HEK293 (cell line): ENCODE measurements around the gene SIX4.

Experiments used
- EGR2 ChIP-seq: fragments of 450-650 bp; formaldehyde crosslinking; IDR thresholded peaks from 2 replicates; pipeline ENCODE4 v1.5.1; 2016; ENCODE audit warnings: low read depth, missing biosample characterization, missing genetic modification characterization
- GFI1B ChIP-seq: fragments of 450-650 bp; formaldehyde crosslinking; IDR thresholded peaks from 2 replicates; pipeline ENCODE4 v1.5.1; 2016; ENCODE audit warnings: missing biosample characterization, missing genetic modification characterization
- GLI4 ChIP-seq: fragments of 450-650 bp; formaldehyde crosslinking; IDR thresholded peaks from 2 replicates; pipeline ENCODE4 v1.5.1; 2016; ENCODE audit warnings: missing biosample characterization, missing genetic modification characterization
- HOXC10 ChIP-seq: sonication (generic); formaldehyde crosslinking; IDR thresholded peaks from 2 replicates; pipeline ENCODE4 v1.8.1; 2023; ENCODE audit warnings: mild to moderate bottlenecking, missing genetic modification reagents
- KLF10 ChIP-seq: fragments of 450-650 bp; IDR thresholded peaks from 2 replicates; pipeline ENCODE4 v1.5.1; 2018; ENCODE audit warnings: missing biosample characterization, mild to moderate bottlenecking, missing genetic modification characterization
- MEIS1 ChIP-seq: sonication (generic); formaldehyde crosslinking; IDR thresholded peaks from 2 replicates; pipeline ENCODE4 v1.8.1; 2022; ENCODE audit warnings: missing genetic modification reagents, mild to moderate bottlenecking, borderline replicate concordance
- MZF1 ChIP-seq: fragments of 450-650 bp; formaldehyde crosslinking; IDR thresholded peaks from 2 replicates; pipeline ENCODE4 v1.5.1; 2017; ENCODE audit warnings: missing biosample characterization, missing genetic modification characterization, borderline replicate concordance
- PRDM1 ChIP-seq: fragments of 450-650 bp; formaldehyde crosslinking; IDR thresholded peaks from 2 replicates; pipeline ENCODE4; 2016; ENCODE audit warnings: missing biosample characterization, missing genetic modification characterization
- REPIN1 ChIP-seq: fragments of 450-650 bp; formaldehyde crosslinking; IDR thresholded peaks from 2 replicates; pipeline ENCODE4 v1.5.1; 2017; ENCODE audit warnings: missing biosample characterization, missing genetic modification characterization, low read depth
- ZBTB20 ChIP-seq: fragments of 450-650 bp; formaldehyde crosslinking; IDR thresholded peaks from 2 replicates; pipeline ENCODE4 v1.5.1; 2016; ENCODE audit warnings: missing biosample characterization, missing genetic modification characterization
- ZNF114 ChIP-seq: fragments of 450-650 bp; formaldehyde crosslinking; IDR thresholded peaks from 2 replicates; pipeline ENCODE4 v1.5.0; 2017; ENCODE audit warnings: missing biosample characterization, missing genetic modification characterization
- ZNF133 ChIP-seq: fragments of 450-650 bp; formaldehyde crosslinking; IDR thresholded peaks from 2 replicates; pipeline ENCODE4 v1.5.1; 2016; ENCODE audit warnings: missing biosample characterization, missing genetic modification characterization
- ZNF155 ChIP-seq: fragments of 450-650 bp; formaldehyde crosslinking; IDR thresholded peaks from 2 replicates; pipeline ENCODE4 v1.5.1; 2016; ENCODE audit warnings: missing biosample characterization, missing genetic modification characterization
- ZNF16 ChIP-seq: fragments of 450-650 bp; formaldehyde crosslinking; IDR thresholded peaks from 2 replicates; pipeline ENCODE4 v1.5.1; 2016; ENCODE audit warnings: low read depth, missing biosample characterization, missing genetic modification characterization
- ZNF184 ChIP-seq: fragments of 450-650 bp; IDR thresholded peaks from 2 replicates; pipeline ENCODE4 v1.5.1; 2018; ENCODE audit warnings: missing biosample characterization, mild to moderate bottlenecking, missing genetic modification characterization
- ZNF19 ChIP-seq: fragments of 450-650 bp; formaldehyde crosslinking; IDR thresholded peaks from 2 replicates; pipeline ENCODE4; 2016; ENCODE audit warnings: missing biosample characterization, missing genetic modification characterization, low read depth
- ZNF214 ChIP-seq: fragments of 450-650 bp; formaldehyde crosslinking; IDR thresholded peaks from 2 replicates; pipeline ENCODE4 v1.5.1; 2017; ENCODE audit warnings: missing biosample characterization, mild to moderate bottlenecking, missing genetic modification characterization, borderline replicate concordance
- ZNF311 ChIP-seq: fragments of 450-650 bp; formaldehyde crosslinking; IDR thresholded peaks from 2 replicates; pipeline ENCODE4 v1.5.1; 2017; ENCODE audit warnings: missing biosample characterization, missing genetic modification characterization, borderline replicate concordance
- ZNF341 ChIP-seq: fragments of 450-650 bp; formaldehyde crosslinking; IDR thresholded peaks from 2 replicates; pipeline ENCODE4; 2016; ENCODE audit warnings: low read depth, missing biosample characterization, missing genetic modification characterization
- ZNF366 ChIP-seq: fragments of 450-650 bp; formaldehyde crosslinking; conservative IDR thresholded peaks from 2 replicates; pipeline ENCODE4 v1.5.1; 2016; ENCODE audit warnings: missing biosample characterization, missing genetic modification characterization
- ZNF555 ChIP-seq: fragments of 450-650 bp; formaldehyde crosslinking; conservative IDR thresholded peaks from 2 replicates; pipeline ENCODE4 v1.5.1; 2017; ENCODE audit warnings: missing biosample characterization, mild to moderate bottlenecking, missing genetic modification characterization, inconsistent platforms
- ZNF558 ChIP-seq: fragments of 450-650 bp; formaldehyde crosslinking; IDR thresholded peaks from 2 replicates; pipeline ENCODE4 v1.5.1; 2016; ENCODE audit warnings: missing biosample characterization, missing genetic modification characterization
- ZNF571 ChIP-seq: fragments of 450-650 bp; formaldehyde crosslinking; IDR thresholded peaks from 2 replicates; pipeline ENCODE4 v1.5.0; 2017; ENCODE audit warnings: missing biosample characterization, missing genetic modification characterization
- ZNF621 ChIP-seq: fragments of 450-650 bp; formaldehyde crosslinking; IDR thresholded peaks from 2 replicates; pipeline ENCODE4 v1.5.1; 2017; ENCODE audit warnings: missing biosample characterization, missing genetic modification characterization
- ZNF660 ChIP-seq: fragments of 450-650 bp; IDR thresholded peaks from 2 replicates; pipeline ENCODE4 v1.5.1; 2018; ENCODE audit warnings: missing biosample characterization, mild to moderate bottlenecking, missing genetic modification characterization
- ZNF76 ChIP-seq: fragments of 450-650 bp; formaldehyde crosslinking; IDR thresholded peaks from 2 replicates; pipeline ENCODE4; 2016; ENCODE audit warnings: low read depth, missing biosample characterization, missing genetic modification characterization, borderline replicate concordance
- ZNF830 ChIP-seq: fragments of 450-650 bp; IDR thresholded peaks from 2 replicates; pipeline ENCODE4 v1.5.0; 2018; ENCODE audit warnings: missing biosample characterization, missing genetic modification characterization, low read depth, mild to moderate bottlenecking, moderate library complexity
- ZSCAN23 ChIP-seq: fragments of 450-650 bp; formaldehyde crosslinking; IDR thresholded peaks from 2 replicates; pipeline ENCODE4 v1.5.1; 2016; ENCODE audit warnings: missing biosample characterization, missing genetic modification characterization
- TF ChIP-seq, protein P1 (sequence below): fragments of 450-650 bp; formaldehyde crosslinking; IDR thresholded peaks from 2 replicates; pipeline ENCODE4 v1.5.1; 2016; ENCODE audit warnings: missing biosample characterization, missing genetic modification characterization
- TF ChIP-seq, protein P2 (sequence below): fragments of 450-650 bp; formaldehyde crosslinking; IDR thresholded peaks from 2 replicates; pipeline ENCODE4 v1.5.0; 2017; ENCODE audit warnings: missing biosample characterization, missing genetic modification characterization, borderline replicate concordance
- TF ChIP-seq, protein P3 (sequence below): fragments of 450-650 bp; formaldehyde crosslinking; IDR thresholded peaks from 2 replicates; pipeline ENCODE4 v1.5.1; 2017; ENCODE audit warnings: missing biosample characterization, missing genetic modification characterization
- TF ChIP-seq, protein P4 (sequence below): fragments of 450-650 bp; formaldehyde crosslinking; IDR thresholded peaks from 2 replicates; pipeline ENCODE4 v1.5.1; 2016; ENCODE audit warnings: missing biosample characterization, missing genetic modification characterization
- TF ChIP-seq, protein P5 (sequence below): fragments of 450-650 bp; formaldehyde crosslinking; IDR thresholded peaks from 2 replicates; pipeline ENCODE4 v1.5.1; 2016; ENCODE audit warnings: missing biosample characterization, missing genetic modification characterization

Gene SIX4

DNA sequence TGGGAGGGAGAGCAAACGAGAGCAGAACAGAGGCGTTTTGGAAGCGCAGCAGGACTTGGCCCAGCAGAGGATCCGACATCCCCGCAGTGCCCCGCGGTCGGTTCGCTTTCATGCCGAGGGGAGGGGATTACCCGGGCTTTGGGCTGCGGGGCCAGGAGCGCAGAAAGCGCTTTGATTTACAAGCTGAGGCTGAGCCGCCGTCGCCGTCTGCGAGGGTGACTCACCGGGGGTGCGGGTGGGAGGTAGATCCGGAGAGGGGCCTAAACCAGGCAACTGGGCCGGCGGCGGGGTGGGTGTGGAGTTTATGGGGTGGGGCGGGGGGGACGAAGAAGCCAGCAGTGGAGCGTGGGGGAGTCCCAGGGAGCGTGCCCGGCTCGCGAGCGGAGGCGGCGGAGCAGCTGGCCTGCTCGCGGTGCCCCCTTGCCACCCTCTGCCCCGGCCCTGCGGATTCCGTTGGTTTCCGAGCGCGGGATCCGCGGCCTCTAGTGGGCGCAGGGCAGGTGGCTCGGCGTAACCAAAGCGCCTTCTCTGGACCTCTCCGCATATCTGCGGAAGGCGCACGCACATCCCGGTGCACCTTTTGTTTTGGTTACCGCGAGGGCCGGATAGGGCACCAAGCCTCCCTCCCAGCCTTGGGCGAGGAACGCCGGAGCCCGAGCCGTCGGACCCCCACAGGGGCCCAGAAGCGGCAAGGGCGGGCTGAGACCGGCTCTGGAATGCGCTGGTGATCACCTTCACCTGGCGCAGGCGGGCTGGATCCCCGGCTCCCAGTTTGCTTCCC lies 2.6 kb downstream of the SIX4 start (continued):
- TF ChIP-seq MEIS1 (CRISPR knock-in tag) (no peak), REPIN1 (no peak), ZNF571 (tag by site-specific recombination) (no peak), GFI1B (tag by site-specific recombination) (no peak), ZNF558 (tag by site-specific recombination) (no peak), MZF1 (tag by site-specific recombination) (no peak), ZSCAN23 (no peak), ZNF184 (tag by site-specific recombination) (no peak), ZNF311 (no peak), ZNF660 (tag by site-specific recombination) (no peak), ZNF16 (no peak), ZBTB20 (tag by site-specific recombination) (peak; percentile 51), KLF10 (tag by site-specific recombination) (no peak), ZNF621 (tag by site-specific recombination) (no peak), ZNF341 (tag by site-specific recombination) (no peak), ZNF830 (tag by site-specific recombination) (no peak), EGR2 (tag by site-specific recombination) (peak; percentile 85), ZNF76 (tag by site-specific recombination) (no peak; the same call in 1 of the 2 replicates), ZNF155 (tag by site-specific recombination) (no peak), ZNF366 (tag by site-specific recombination) (no peak), ZNF114 (tag by site-specific recombination) (no peak), GLI4 (no peak), HOXC10 (CRISPR knock-in tag) (no peak), ZNF133 (tag by site-specific recombination) (no peak), ZNF555 (no peak), ZNF214 (tag by site-specific recombination) (no peak), PRDM1 (no peak), ZNF19 (no peak)
- TF ChIP-seq, protein P1, sequence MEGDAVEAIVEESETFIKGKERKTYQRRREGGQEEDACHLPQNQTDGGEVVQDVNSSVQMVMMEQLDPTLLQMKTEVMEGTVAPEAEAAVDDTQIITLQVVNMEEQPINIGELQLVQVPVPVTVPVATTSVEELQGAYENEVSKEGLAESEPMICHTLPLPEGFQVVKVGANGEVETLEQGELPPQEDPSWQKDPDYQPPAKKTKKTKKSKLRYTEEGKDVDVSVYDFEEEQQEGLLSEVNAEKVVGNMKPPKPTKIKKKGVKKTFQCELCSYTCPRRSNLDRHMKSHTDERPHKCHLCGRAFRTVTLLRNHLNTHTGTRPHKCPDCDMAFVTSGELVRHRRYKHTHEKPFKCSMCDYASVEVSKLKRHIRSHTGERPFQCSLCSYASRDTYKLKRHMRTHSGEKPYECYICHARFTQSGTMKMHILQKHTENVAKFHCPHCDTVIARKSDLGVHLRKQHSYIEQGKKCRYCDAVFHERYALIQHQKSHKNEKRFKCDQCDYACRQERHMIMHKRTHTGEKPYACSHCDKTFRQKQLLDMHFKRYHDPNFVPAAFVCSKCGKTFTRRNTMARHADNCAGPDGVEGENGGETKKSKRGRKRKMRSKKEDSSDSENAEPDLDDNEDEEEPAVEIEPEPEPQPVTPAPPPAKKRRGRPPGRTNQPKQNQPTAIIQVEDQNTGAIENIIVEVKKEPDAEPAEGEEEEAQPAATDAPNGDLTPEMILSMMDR (tag by site-specific recombination), result peak; percentile 76
- TF ChIP-seq, protein P2, sequence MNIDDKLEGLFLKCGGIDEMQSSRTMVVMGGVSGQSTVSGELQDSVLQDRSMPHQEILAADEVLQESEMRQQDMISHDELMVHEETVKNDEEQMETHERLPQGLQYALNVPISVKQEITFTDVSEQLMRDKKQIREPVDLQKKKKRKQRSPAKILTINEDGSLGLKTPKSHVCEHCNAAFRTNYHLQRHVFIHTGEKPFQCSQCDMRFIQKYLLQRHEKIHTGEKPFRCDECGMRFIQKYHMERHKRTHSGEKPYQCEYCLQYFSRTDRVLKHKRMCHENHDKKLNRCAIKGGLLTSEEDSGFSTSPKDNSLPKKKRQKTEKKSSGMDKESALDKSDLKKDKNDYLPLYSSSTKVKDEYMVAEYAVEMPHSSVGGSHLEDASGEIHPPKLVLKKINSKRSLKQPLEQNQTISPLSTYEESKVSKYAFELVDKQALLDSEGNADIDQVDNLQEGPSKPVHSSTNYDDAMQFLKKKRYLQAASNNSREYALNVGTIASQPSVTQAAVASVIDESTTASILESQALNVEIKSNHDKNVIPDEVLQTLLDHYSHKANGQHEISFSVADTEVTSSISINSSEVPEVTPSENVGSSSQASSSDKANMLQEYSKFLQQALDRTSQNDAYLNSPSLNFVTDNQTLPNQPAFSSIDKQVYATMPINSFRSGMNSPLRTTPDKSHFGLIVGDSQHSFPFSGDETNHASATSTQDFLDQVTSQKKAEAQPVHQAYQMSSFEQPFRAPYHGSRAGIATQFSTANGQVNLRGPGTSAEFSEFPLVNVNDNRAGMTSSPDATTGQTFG (tag by site-specific recombination), result no peak
- TF ChIP-seq, protein P3, sequence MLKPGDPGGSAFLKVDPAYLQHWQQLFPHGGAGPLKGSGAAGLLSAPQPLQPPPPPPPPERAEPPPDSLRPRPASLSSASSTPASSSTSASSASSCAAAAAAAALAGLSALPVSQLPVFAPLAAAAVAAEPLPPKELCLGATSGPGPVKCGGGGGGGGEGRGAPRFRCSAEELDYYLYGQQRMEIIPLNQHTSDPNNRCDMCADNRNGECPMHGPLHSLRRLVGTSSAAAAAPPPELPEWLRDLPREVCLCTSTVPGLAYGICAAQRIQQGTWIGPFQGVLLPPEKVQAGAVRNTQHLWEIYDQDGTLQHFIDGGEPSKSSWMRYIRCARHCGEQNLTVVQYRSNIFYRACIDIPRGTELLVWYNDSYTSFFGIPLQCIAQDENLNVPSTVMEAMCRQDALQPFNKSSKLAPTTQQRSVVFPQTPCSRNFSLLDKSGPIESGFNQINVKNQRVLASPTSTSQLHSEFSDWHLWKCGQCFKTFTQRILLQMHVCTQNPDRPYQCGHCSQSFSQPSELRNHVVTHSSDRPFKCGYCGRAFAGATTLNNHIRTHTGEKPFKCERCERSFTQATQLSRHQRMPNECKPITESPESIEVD (tag by site-specific recombination), result no peak
- TF ChIP-seq, protein P4, sequence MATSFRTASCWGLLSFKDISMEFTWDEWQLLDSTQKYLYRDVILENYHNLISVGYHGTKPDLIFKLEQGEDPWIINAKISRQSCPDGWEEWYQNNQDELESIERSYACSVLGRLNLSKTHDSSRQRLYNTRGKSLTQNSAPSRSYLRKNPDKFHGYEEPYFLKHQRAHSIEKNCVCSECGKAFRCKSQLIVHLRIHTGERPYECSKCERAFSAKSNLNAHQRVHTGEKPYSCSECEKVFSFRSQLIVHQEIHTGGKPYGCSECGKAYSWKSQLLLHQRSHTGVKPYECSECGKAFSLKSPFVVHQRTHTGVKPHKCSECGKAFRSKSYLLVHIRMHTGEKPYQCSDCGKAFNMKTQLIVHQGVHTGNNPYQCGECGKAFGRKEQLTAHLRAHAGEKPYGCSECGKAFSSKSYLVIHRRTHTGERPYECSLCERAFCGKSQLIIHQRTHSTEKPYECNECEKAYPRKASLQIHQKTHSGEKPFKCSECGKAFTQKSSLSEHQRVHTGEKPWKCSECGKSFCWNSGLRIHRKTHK (tag by site-specific recombination), result no peak
- TF ChIP-seq, protein P5, sequence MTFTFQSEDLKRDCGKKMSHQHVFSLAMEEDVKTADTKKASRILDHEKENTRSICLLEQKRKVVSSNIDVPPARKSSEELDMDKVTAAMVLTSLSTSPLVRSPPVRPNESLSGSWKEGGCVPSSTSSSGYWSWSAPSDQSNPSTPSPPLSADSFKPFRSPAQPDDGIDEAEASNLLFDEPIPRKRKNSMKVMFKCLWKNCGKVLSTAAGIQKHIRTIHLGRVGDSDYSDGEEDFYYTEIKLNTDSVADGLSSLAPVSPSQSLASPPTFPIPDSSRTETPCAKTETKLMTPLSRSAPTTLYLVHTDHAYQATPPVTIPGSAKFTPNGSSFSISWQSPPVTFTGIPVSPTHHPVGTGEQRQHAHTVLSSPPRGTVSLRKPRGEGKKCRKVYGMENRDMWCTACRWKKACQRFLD, result no peak
